Midbrain (tissue), 1 donor: Measurements from ENCODE around the gene HRH1.

ENCODE experiments used
- DNase-seq: peaks from one replicate; lab custom pipeline; 2025; lab: John Stamatoyannopoulos, UW

The HRH1 gene

GRCh38 chr3:11283139-11283475 is 128.8 kb downstream of the HRH1 start:
- DNase-seq = no peak

- DNase-seq = no peak
Measured at GRCh38 chr3:11284011-11284410, 129.7 kb downstream of the HRH1 start.

- no peak for DNase-seq
Measured at GRCh38 chr3:11285471-11285870, 131.2 kb downstream of the HRH1 start.

GRCh38 chr3:11287404-11287803 is 133.1 kb downstream of the HRH1 start:
- DNase-seq = no peak

- no peak for DNase-seq
Measured at GRCh38 chr3:11288021-11288491, 133.8 kb downstream of the HRH1 start.

- no peak for DNase-seq
Measured at GRCh38 chr3:11288786-11289637, 134.7 kb downstream of the HRH1 start.

- DNase-seq = no peak
Measured at GRCh38 chr3:11289864-11290263, 135.6 kb downstream of the HRH1 start.

- DNase-seq = no peak
Measured at GRCh38 chr3:11290743-11291680, 136.7 kb downstream of the HRH1 start.

GRCh38 chr3:11291808-11292207 is 137.5 kb downstream of the HRH1 start:
- no peak for DNase-seq

GRCh38 chr3:11297126-11297525 is 142.8 kb downstream of the HRH1 start:
- no peak for DNase-seq

- no peak for DNase-seq
Measured at GRCh38 chr3:11300970-11301369, 146.7 kb downstream of the HRH1 start.

GRCh38 chr3:11302444-11302843 is 148.2 kb downstream of the HRH1 start:
- DNase-seq = no peak

- no peak for DNase-seq
Measured at GRCh38 chr3:11304175-11304574, 149.9 kb downstream of the HRH1 start.

- no peak for DNase-seq
Measured at GRCh38 chr3:11305509-11305908, 151.2 kb downstream of the HRH1 start.

- DNase-seq = no peak
Measured at GRCh38 chr3:11306817-11307589, 152.7 kb downstream of the HRH1 start.

- DNase-seq = no peak
Measured at GRCh38 chr3:11307830-11308432, 153.6 kb downstream of the HRH1 start.

GRCh38 chr3:11310258-11310657 is 156.0 kb downstream of the HRH1 start:
- DNase-seq = no peak

- DNase-seq = no peak
Measured at GRCh38 chr3:11312166-11312565, 157.9 kb downstream of the HRH1 start.
